Body of pancreas (tissue), 4 donors: ENCODE data around the gene RIMBP2. TPM values are rescaled to one million over a fixed set of nuclear protein-coding genes. Genes with fewer than 3 reads are reported as not detected.

ENCODE experiments used
- ATAC-seq: fragments of 150-250 bp; one replicate; pipeline ENCODE4 v1.9.1; 2016
- DNase-seq, 4 donors: peaks; one replicate each; pipeline ENCODE4 v3.0.0-alpha.2; 2019
- H3K27ac ChIP-seq, 4 donors: fragments of 200-600 bp; sonication (generic); 1 replicate in 3 of 4; 2 replicates in 1 of 4; pipeline versions ENCODE4 v1.5.1 to v1.6.1; 2016 to 2019; ENCODE audit warnings: mild to moderate bottlenecking in 1 of 4, mixed read lengths in 1 of 4, moderate library complexity in 1 of 4
- H3K27me3 ChIP-seq, 2 donors: fragments of 200-600 bp; sonication (generic); one replicate each; pipeline ENCODE4 v1.6.0; 2016; ENCODE audit warnings: mild to moderate bottlenecking in 1 of 2
- H3K36me3 ChIP-seq, 2 donors: fragments of 200-600 bp; sonication (generic); replicated peaks in 1 of 2; 2 replicates each; pipeline ENCODE4 v1.5.1; 2016; ENCODE audit warnings: low read depth in 2 of 2; ENCODE audit not compliant: insufficient read depth in 1 of 2
- H3K4me1 ChIP-seq: fragments of 200-600 bp; sonication (generic); one replicate; pipeline ENCODE4 v1.6.0; 2016
- H3K4me3 ChIP-seq, 2 donors: fragments of 200-600 bp; sonication (generic); 1 replicate in 1 of 2; 2 replicates in 1 of 2; pipeline ENCODE4 v1.5.1; 2016 to 2019
- H3K9me3 ChIP-seq, 3 donors: fragments of 200-600 bp; sonication (generic); 1 replicate in 2 of 3; 2 replicates in 1 of 3; pipeline ENCODE4 v1.5.1; 2016
- CTCF ChIP-seq, 7 experiments: fragments of 450-650 bp in 4 of 7; fragments of 200-600 bp in 3 of 7; sonication (generic) in 3 of 7; IDR thresholded peaks; one replicate each; pipeline ENCODE4 v1.5.1; 2016 to 2019; ENCODE audit warnings: antibody characterized with exemption in 7 of 7
- POLR2A ChIP-seq, 3 donors: fragments of 450-650 bp; IDR thresholded peaks; one replicate each; pipeline ENCODE4 v1.6.1; 2016; ENCODE audit warnings: antibody characterized with exemption in 3 of 3, mild to moderate bottlenecking in 2 of 3
- WGBS, 2 donors: methylation state at CpG; one replicate each; pipeline ENCODE4 v1.1.5; 2017; 5-methylcytosine and 5-hydroxymethylcytosine counted together
- intact Hi-C: fragments of 100-400 bp; cut with DNase I; formaldehyde crosslinking; loops from one replicate; pipeline ENCODE4 v1.15.1; 2023
- total RNA-seq, 2 donors: library from RNA; depleted of rRNA; stranded (reverse); fragments of >200 nt; gene quantifications; one replicate each; pipeline ENCODE4 v1.1.0, GENCODE V29; 2016

Gene RIMBP2
- total RNA-seq, 2 donors from 2014 or later: 7.3 to 27.4 TPM

- no peak for ATAC-seq
- Histone ChIP-seq H3K4me3 (no peak overlapping the region), H3K9me3 (no peaks in the 10 kb centered on the region), H3K36me3 (no peaks in the 10 kb centered on the region), H3K4me1 (no peaks in the 10 kb centered on the region), H3K27me3 (no peaks in the 10 kb centered on the region), H3K27ac (no peak overlapping the region)
- no peak for DNase-seq
- TF ChIP-seq POLR2A (IDR thresholded peaks at IDR 0.05): no peak
- no peak for TF ChIP-seq CTCF (IDR thresholded peaks at IDR 0.05)
- intact Hi-C loops: no loop called here
- 59 to 64% methylated on average over 17 of the region's 17 CpGs for WGBS, 2 donors
Observed at GRCh38 chr12:130545475-130545874, 170.6 kb downstream of the RIMBP2 start.

GRCh38 chr12:130540376-130540775, 175.7 kb downstream of the RIMBP2 start:
- Histone ChIP-seq H3K27me3 (no peaks in the 10 kb centered on the region), H3K36me3 (no peaks in the 10 kb centered on the region), H3K4me1 (no peaks in the 10 kb centered on the region), H3K4me3 (no peak overlapping the region), H3K9me3 (no peaks in the 10 kb centered on the region), H3K27ac (no peak overlapping the region)
- DNase-seq (no peak), ATAC-seq (no peak)
- no peak for TF ChIP-seq POLR2A (IDR thresholded peaks at IDR 0.05)
- no peak for TF ChIP-seq CTCF (IDR thresholded peaks at IDR 0.05)
- WGBS, 2 donors: 64 to 72% methylated on average over 6 of the region's 6 CpGs
- intact Hi-C loops: no loop called here

- no peaks in the 10 kb centered on the region for H3K9me3 ChIP-seq
- TF ChIP-seq CTCF (IDR thresholded peaks at IDR 0.05) (no peak), POLR2A (IDR thresholded peaks at IDR 0.05) (no peak)
- H3K4me3 ChIP-seq: no peak overlapping the region
- intact Hi-C loops: no loop called here
- no peaks in the 10 kb centered on the region for H3K4me1 ChIP-seq
- DNase-seq (no peak), ATAC-seq (no peak)
- 57 to 60% methylated on average over 14 to 17 of the region's 17 CpGs for WGBS, 2 donors
- H3K36me3 ChIP-seq: no peaks in the 10 kb centered on the region
- H3K27ac ChIP-seq: no peak overlapping the region
- no peaks in the 10 kb centered on the region for H3K27me3 ChIP-seq
Observed at GRCh38 chr12:130538343-130539095, 177.6 kb downstream of the RIMBP2 start.

- Histone ChIP-seq H3K9me3 (no peaks in the 10 kb centered on the region), H3K4me3 (no peak overlapping the region), H3K27ac (no peak overlapping the region), H3K36me3 (no peaks in the 10 kb centered on the region), H3K4me1 (no peaks in the 10 kb centered on the region), H3K27me3 (no peaks in the 10 kb centered on the region)
- DNase-seq (no peak), ATAC-seq (no peak)
- intact Hi-C loops: no loop called here
- 66 to 74% methylated on average over 3 of the region's 3 CpGs for WGBS, 2 donors
- TF ChIP-seq POLR2A (IDR thresholded peaks at IDR 0.05) (no peak), CTCF (IDR thresholded peaks at IDR 0.05) (no peak)
Observed at GRCh38 chr12:130537655-130538054, 178.4 kb downstream of the RIMBP2 start.

- ATAC-seq: no peak
- Histone ChIP-seq H3K27me3 (no peaks in the 10 kb centered on the region), H3K4me3 (no peak overlapping the region), H3K9me3 (no peaks in the 10 kb centered on the region), H3K36me3 (no peaks in the 10 kb centered on the region), H3K27ac (no peak overlapping the region), H3K4me1 (no peaks in the 10 kb centered on the region)
- intact Hi-C loops: no loop called here
- 69 to 71% methylated on average over 6 of the region's 6 CpGs for WGBS, 2 donors
- no peak for DNase-seq
- no peak for TF ChIP-seq CTCF (IDR thresholded peaks at IDR 0.05)
- TF ChIP-seq POLR2A (IDR thresholded peaks at IDR 0.05): no peak
Observed at GRCh38 chr12:130537051-130537450, 179.0 kb downstream of the RIMBP2 start.
